Immature natural killer cell (primary cell): ENCODE results near the gene DOCK2. TPM values are rescaled to one million over a fixed set of nuclear protein-coding genes. Genes with fewer than 3 reads are reported as not detected.

Experiments
- DNase-seq, 3 donors: peaks; one replicate each; pipeline ENCODE4 v3.0.0; 2022; ENCODE audit warnings: mixed read lengths in 1 of 3
- H3K27ac Mint-ChIP-seq, 6 donors: one replicate each; pipeline ENCODE4 v1.8.0; 2020; ENCODE audit warnings: mixed read lengths in 6 of 6, mild to moderate bottlenecking in 5 of 6, inconsistent platforms in 4 of 6, moderate library complexity in 3 of 6
- H3K27me3 Mint-ChIP-seq, 3 donors: one replicate each; pipeline ENCODE4 v1.8.0; 2020 to 2021; ENCODE audit warnings: low read depth in 3 of 3, mild to moderate bottlenecking in 3 of 3, mixed read lengths in 3 of 3, moderate library complexity in 3 of 3, inconsistent platforms in 1 of 3
- H3K36me3 Mint-ChIP-seq, 3 donors: one replicate each; pipeline ENCODE4 v1.8.0; 2020; ENCODE audit warnings: mixed read lengths in 3 of 3, inconsistent platforms in 2 of 3, mild to moderate bottlenecking in 2 of 3
- H3K4me1 Mint-ChIP-seq, 2 donors: one replicate each; pipeline ENCODE4 v1.8.0; 2020; ENCODE audit warnings: inconsistent platforms in 2 of 2, mild to moderate bottlenecking in 2 of 2, mixed read lengths in 2 of 2, moderate library complexity in 1 of 2
- H3K4me3 Mint-ChIP-seq, 5 donors: one replicate each; pipeline ENCODE4 v1.8.0; 2020; ENCODE audit warnings: mild to moderate bottlenecking in 5 of 5, mixed read lengths in 5 of 5, inconsistent platforms in 3 of 5, moderate library complexity in 3 of 5
- H3K9me3 Mint-ChIP-seq, 6 donors: one replicate each; pipeline ENCODE4 v1.8.0; 2020; ENCODE audit warnings: mild to moderate bottlenecking in 6 of 6, mixed read lengths in 6 of 6, inconsistent platforms in 4 of 6, moderate library complexity in 3 of 6
- polyA plus RNA-seq, 3 donors: library from polyadenylated mRNA; unstranded; fragments of 300-500 nt; fragmentation: Illumina TruSeq; gene quantifications; one replicate each; pipeline ENCODE4 v1.2.3, GENCODE V29; 2021

Gene DOCK2
- polyA plus RNA-seq, 3 donors from 2014 or later, result 42.4 to 121 (median 48.9) TPM

DNA sequence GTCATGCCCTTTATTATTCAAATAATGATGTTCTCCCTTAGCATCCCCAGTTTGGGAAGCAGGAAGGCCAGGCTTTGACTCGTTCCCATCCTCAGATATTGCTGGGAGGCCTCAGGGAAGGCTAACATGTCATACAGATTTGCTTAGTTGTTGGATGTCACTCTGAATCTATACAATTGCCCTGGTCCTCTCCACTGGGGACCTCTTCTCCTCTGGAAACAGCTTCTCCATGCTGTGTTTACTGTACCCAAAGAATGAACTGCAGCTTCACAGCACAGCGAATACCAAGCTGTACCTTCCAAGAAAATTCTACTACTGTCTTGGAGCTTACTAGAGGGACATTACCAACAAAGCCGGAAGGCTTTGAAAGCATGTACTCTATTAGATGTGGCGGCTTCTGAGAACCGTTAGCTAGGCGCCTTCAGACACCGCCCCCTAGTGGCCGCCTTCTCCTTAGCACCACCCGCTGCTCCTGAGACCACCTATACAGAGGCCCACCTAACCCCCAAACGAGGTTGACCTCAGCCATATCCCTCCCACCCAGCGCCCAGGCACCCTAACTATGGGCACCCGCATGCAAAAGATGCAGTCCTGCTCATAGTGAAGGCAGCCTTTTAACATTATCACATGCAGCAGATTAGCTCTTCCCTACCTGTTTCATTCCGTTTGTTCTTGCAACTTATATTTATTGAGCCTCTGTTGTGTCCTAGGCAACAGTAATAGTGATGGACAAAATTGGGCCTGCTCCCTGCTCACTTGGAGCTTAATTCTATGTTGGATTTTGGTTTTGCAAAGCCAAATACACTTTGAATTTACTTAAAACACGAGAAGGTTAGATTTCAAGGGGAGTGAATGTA is 433.7 kb downstream of the DOCK2 start:
- no peak for DNase-seq
- Mint-ChIP-seq H3K36me3 (peaks cover 42 to 69% (median 57%) of the 10 kb centered on the region in 3 donors), H3K9me3 (peaks cover 0 to 2% (median 0%) of the 10 kb centered on the region in 6 donors), H3K27me3 (peaks cover 0 to 1% (median 0%) of the 10 kb centered on the region in 3 donors), H3K4me1 (no peaks in the 10 kb centered on the region), H3K27ac (peak overlapping the region in 2 of 6 donors; percentile 20 to 40), H3K4me3 (no peak overlapping the region)

DNA sequence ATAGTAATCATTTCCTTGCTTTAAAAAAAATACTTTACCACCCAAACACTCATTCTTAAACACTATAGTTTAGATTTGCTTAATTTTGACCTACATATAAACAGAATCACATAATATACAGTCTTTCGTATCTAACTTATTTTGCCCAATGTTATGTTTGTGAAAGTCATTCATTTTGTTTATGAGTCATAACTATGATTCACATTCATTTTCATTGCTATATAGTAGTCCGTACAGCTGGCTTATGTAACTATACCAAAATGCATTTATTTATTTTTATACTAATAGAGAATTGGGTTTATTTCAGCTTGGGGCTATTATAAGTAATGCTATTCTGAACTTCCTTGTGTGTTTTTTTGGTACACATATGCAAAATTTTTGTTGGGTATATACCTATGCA is 434.7 kb downstream of the DOCK2 start:
- Mint-ChIP-seq H3K4me1 (no peaks in the 10 kb centered on the region), H3K36me3 (peaks cover 44 to 74% (median 51%) of the 10 kb centered on the region in 3 donors), H3K27ac (no peak overlapping the region), H3K4me3 (no peak overlapping the region), H3K9me3 (peaks cover 0 to 2% (median 0%) of the 10 kb centered on the region in 6 donors), H3K27me3 (peaks cover 0 to 1% (median 0%) of the 10 kb centered on the region in 3 donors)
- no peak for DNase-seq

DNA sequence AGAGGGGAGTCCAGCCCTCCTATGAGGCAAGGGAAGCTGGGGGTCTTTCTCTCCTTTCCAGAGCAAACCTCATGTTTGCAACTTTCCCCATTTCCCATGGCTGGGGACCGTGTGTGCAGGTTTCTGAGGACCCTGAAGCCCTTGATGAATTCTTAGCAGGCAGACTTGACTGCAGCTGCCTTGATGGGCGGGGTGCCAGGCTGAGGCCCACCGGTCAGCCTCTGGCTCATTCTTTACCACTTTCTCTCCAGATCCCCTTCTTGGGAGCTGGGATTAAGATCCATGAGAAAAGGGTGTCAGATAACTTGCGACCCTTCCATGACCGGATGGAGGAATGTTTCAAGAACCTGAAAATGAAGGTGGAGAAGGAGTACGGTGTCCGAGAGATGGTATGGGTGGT is 438.6 kb downstream of the DOCK2 start:
- no peaks in the 10 kb centered on the region for H3K4me1 Mint-ChIP-seq
- no peak overlapping the region for H3K4me3 Mint-ChIP-seq
- H3K9me3 Mint-ChIP-seq, result peaks cover 0 to 2% (median 0%) of the 10 kb centered on the region in 6 donors
- no peak for DNase-seq
- H3K27me3 Mint-ChIP-seq, result no peaks in the 10 kb centered on the region
- no peak overlapping the region for H3K27ac Mint-ChIP-seq
- peaks cover 24 to 69% (median 37%) of the 10 kb centered on the region in 3 donors for H3K36me3 Mint-ChIP-seq

GRCh38 chr5:170076211-170076610 is 439.1 kb downstream of the DOCK2 start:
- peaks cover 19 to 69% (median 36%) of the 10 kb centered on the region in 3 donors for H3K36me3 Mint-ChIP-seq
- no peak overlapping the region for H3K4me3 Mint-ChIP-seq
- H3K27ac Mint-ChIP-seq, result no peak overlapping the region
- peaks cover 0 to under 1% (median 0%) of the 10 kb centered on the region in 6 donors for H3K9me3 Mint-ChIP-seq
- DNase-seq, result no peak
- no peaks in the 10 kb centered on the region for H3K27me3 Mint-ChIP-seq
- no peaks in the 10 kb centered on the region for H3K4me1 Mint-ChIP-seq

- Mint-ChIP-seq H3K27ac (peak overlapping the region in 1 of 6 donors; percentile 13), H3K4me1 (no peaks in the 10 kb centered on the region), H3K9me3 (no peaks in the 10 kb centered on the region), H3K4me3 (no peak overlapping the region), H3K27me3 (no peaks in the 10 kb centered on the region), H3K36me3 (peaks cover 16 to 69% (median 34%) of the 10 kb centered on the region in 3 donors)
- DNase-seq, result no peak
Observed at GRCh38 chr5:170076739-170077138, 439.7 kb downstream of the DOCK2 start.

GRCh38 chr5:170077526-170077925 is 440.5 kb downstream of the DOCK2 start:
- Mint-ChIP-seq H3K27me3 (peaks cover 0 to under 1% (median 0%) of the 10 kb centered on the region in 3 donors), H3K9me3 (no peaks in the 10 kb centered on the region), H3K4me1 (no peaks in the 10 kb centered on the region), H3K4me3 (no peak overlapping the region), H3K27ac (peak overlapping the region in 2 of 6 donors; percentile 15 to 24), H3K36me3 (peaks cover 21 to 77% (median 41%) of the 10 kb centered on the region in 3 donors)
- DNase-seq, result no peak

DNA sequence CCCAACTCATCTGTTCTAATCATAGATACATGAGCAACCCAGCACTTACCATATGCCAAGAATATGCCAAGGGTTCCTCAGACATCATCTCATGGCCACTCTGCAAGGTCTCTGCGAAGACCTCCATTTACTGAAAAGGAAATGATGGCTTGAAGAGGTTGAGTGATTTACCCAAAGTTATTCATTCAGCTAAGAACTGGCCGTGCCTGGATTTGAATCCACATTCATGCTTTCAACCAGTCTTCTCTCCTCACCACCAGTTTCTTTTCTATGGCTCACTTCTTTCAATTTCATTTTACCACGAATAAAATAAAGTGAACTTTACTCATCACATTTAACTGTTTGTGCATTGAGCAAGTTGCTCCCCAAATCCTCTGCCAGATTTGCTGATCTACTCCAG is 441.4 kb downstream of the DOCK2 start:
- no peak overlapping the region for H3K27ac Mint-ChIP-seq
- peaks cover 23 to 77% (median 47%) of the 10 kb centered on the region in 3 donors for H3K36me3 Mint-ChIP-seq
- no peak overlapping the region for H3K4me3 Mint-ChIP-seq
- H3K9me3 Mint-ChIP-seq, result no peaks in the 10 kb centered on the region
- DNase-seq, result no peak
- no peaks in the 10 kb centered on the region for H3K4me1 Mint-ChIP-seq
- H3K27me3 Mint-ChIP-seq, result peaks cover 0 to 3% (median 0%) of the 10 kb centered on the region in 3 donors

DNA sequence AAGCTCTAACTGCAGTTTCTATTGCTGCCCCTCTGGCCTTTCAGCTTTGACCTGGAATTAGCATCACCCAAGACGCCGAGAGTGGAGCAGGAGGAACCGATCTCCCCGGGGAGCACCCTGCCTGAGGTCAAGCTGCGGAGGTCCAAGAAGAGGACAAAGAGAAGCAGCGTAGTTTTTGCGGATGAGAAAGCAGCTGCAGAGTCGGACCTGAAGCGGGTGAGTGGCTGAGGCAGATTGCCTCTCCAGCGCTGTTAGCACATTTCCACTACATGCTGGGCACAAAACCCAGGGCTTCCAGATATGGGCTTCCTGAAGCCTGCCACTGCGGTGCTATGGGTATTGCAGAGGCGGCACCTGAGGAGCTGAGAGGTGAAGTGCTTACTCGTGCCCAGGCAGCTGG is 441.9 kb downstream of the DOCK2 start:
- Mint-ChIP-seq H3K4me1 (no peaks in the 10 kb centered on the region), H3K27ac (no peak overlapping the region), H3K4me3 (no peak overlapping the region), H3K36me3 (peaks cover 27 to 82% (median 51%) of the 10 kb centered on the region in 3 donors), H3K9me3 (no peaks in the 10 kb centered on the region), H3K27me3 (peaks cover 0 to 3% (median 0%) of the 10 kb centered on the region in 3 donors)
- no peak for DNase-seq

- peaks cover 37 to 86% (median 54%) of the 10 kb centered on the region in 3 donors for H3K36me3 Mint-ChIP-seq
- H3K27me3 Mint-ChIP-seq, result peaks cover 0 to 3% (median 0%) of the 10 kb centered on the region in 3 donors
- no peaks in the 10 kb centered on the region for H3K9me3 Mint-ChIP-seq
- no peak overlapping the region for H3K4me3 Mint-ChIP-seq
- H3K27ac Mint-ChIP-seq, result no peak overlapping the region
- DNase-seq, result no peak
- H3K4me1 Mint-ChIP-seq, result no peaks in the 10 kb centered on the region
Observed at GRCh38 chr5:170080217-170080616, 443.1 kb downstream of the DOCK2 start.

DNA sequence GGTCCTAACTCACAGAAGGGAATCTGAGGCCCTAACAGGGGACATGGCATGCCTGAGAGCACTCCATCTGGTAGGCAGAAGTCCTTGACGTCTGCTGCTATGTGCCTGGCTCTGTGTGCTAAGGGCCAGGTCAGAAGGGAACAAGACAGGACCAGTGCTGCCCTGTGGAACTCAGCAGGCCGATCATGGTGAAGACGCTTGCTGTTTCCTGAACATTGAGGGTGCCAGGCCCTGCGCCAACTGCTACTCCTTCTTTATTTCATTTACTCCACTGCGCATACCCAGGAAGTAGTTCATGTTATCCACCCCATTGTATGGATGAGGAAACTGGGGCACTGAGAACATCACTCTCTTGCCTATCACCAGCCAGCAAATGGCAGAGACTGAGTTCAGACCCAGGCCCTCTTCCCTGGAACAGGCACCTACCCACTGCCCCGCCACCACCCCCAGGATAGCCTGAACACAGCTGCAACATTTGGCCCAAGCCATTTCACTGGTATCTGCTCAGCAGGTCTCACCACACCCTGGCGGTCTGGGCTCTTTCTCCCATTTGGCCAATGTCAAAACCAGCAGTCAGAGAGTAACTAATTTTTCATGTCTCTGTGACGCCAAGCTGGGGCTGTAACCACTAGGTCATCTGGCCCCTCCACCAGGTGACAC is 443.8 kb downstream of the DOCK2 start:
- DNase-seq, result no peak
- peaks cover 0 to 3% (median 2%) of the 10 kb centered on the region in 3 donors for H3K27me3 Mint-ChIP-seq
- peaks cover 37 to 86% (median 61%) of the 10 kb centered on the region in 3 donors for H3K36me3 Mint-ChIP-seq
- no peak overlapping the region for H3K4me3 Mint-ChIP-seq
- H3K4me1 Mint-ChIP-seq, result no peaks in the 10 kb centered on the region
- no peak overlapping the region for H3K27ac Mint-ChIP-seq
- no peaks in the 10 kb centered on the region for H3K9me3 Mint-ChIP-seq

GRCh38 chr5:170081616-170082015 is 444.5 kb downstream of the DOCK2 start:
- H3K27ac Mint-ChIP-seq, result peak overlapping the region in 1 of 6 donors; percentile 28
- H3K36me3 Mint-ChIP-seq, result peaks cover 37 to 85% (median 64%) of the 10 kb centered on the region in 3 donors
- no peak for DNase-seq
- no peaks in the 10 kb centered on the region for H3K9me3 Mint-ChIP-seq
- H3K4me1 Mint-ChIP-seq, result no peaks in the 10 kb centered on the region
- H3K4me3 Mint-ChIP-seq, result no peak overlapping the region
- peaks cover 0 to 3% (median 2%) of the 10 kb centered on the region in 3 donors for H3K27me3 Mint-ChIP-seq

DNA sequence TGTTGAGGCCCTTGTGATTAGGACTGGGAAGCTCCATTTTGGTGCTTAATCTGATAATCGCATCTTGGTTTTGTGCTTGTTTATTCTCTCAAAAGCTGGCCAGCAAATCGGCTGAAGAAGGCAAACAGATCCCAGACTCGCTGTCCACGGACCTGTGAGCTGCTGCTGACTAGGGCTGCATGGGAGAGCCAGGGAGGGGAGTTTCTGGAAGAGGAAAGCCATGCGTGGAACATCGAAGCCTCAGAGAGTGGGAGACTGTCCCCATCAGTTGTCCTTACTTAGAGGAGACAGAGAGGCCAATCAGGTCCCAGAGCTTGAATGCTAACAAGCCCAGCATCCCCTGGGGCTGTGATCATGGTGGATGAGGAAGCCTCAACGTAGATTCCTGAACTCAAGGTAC is 445.6 kb downstream of the DOCK2 start:
- Mint-ChIP-seq H3K27me3 (peaks cover 0 to 3% (median 2%) of the 10 kb centered on the region in 3 donors), H3K4me1 (no peaks in the 10 kb centered on the region), H3K27ac (no peak overlapping the region), H3K9me3 (no peaks in the 10 kb centered on the region), H3K4me3 (no peak overlapping the region), H3K36me3 (peaks cover 41 to 82% (median 71%) of the 10 kb centered on the region in 3 donors)
- no peak for DNase-seq

DNA sequence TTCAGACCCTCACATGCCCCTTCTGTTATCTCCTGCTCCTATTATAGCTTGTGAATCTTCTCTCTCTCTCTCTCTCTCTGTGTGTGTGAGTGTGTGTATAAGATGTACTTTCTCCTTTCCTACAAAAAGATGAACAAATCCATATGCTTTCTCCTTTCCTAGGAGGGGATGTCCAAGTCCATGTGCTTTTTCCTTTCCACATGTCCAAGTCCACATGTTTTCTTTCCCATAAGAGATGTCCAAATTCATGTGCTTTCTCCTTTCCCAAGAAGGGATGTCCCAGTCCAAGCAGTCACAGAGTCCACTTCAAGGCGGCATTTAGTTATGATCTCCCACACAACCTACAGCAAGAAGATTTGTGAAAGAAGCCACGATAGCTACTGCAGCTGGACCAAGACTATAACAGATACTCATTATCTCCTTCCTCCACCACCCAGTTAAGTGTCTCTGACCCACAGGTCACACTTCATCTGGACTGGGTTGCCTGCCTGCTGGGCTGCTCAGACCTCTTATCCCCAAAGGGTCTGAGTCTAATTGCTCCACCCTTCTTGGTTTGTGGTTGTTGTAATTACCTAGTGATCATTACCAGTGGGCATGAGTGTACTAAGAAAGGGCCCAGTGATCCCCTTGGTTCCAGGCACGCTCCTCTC is 450.2 kb downstream of the DOCK2 start:
- Mint-ChIP-seq H3K27me3 (peaks cover 2 to 3% (median 2%) of the 10 kb centered on the region in 3 donors), H3K9me3 (no peaks in the 10 kb centered on the region), H3K4me1 (no peaks in the 10 kb centered on the region), H3K36me3 (peaks cover 41 to 54% (median 41%) of the 10 kb centered on the region in 3 donors), H3K4me3 (no peak overlapping the region), H3K27ac (peak overlapping the region in 1 of 6 donors; percentile 49)
- DNase-seq, result no peak
